ENCODE results near the gene ANKRD11. TPM values are rescaled to one million over a fixed set of nuclear protein-coding genes. Genes with fewer than 3 reads are reported as not detected.
"Not testable (repeated sequence)": the region's sequence is repeated elsewhere in the genome, so short reads cannot be mapped to it uniquely, and the experiment has no call there.

The ANKRD11 gene
- total RNA-seq, 3 donors from 2014 or later, result 153 to 181 (median 162) TPM

- DNase-seq (no peak), ATAC-seq (no peak)
- no peaks in the 10 kb centered on the region for H3K27me3 Mint-ChIP-seq (ENCODE audit: low read depth)
- H3K9me3 Mint-ChIP-seq, result no peaks in the 10 kb centered on the region
- no peak overlapping the region for H3K4me3 Mint-ChIP-seq
- peaks cover 83% of the 10 kb centered on the region for H3K4me1 Mint-ChIP-seq (ENCODE audit: low read depth)
- H3K36me3 Mint-ChIP-seq (ENCODE audit: insufficient read depth), result no peaks in the 10 kb centered on the region
Observed at GRCh38 chr16:89344458-89344834, 145.9 kb downstream of the ANKRD11 start.

GRCh38 chr16:89343501-89344457 is 146.6 kb downstream of the ANKRD11 start:
- ATAC-seq, result no peak
- H3K9me3 Mint-ChIP-seq, result no peaks in the 10 kb centered on the region
- H3K27me3 Mint-ChIP-seq (ENCODE audit: low read depth), result no peaks in the 10 kb centered on the region
- H3K36me3 Mint-ChIP-seq (ENCODE audit: insufficient read depth), result no peaks in the 10 kb centered on the region
- no peak overlapping the region for H3K4me3 Mint-ChIP-seq
- no peak for DNase-seq
- peaks cover 83% of the 10 kb centered on the region for H3K4me1 Mint-ChIP-seq (ENCODE audit: low read depth)

GRCh38 chr16:89341697-89342694 is 148.4 kb downstream of the ANKRD11 start:
- H3K27me3 Mint-ChIP-seq (ENCODE audit: low read depth), result no peaks in the 10 kb centered on the region

GRCh38 chr16:89341279-89341678 is 149.1 kb downstream of the ANKRD11 start:
- no peak overlapping the region for H3K4me3 Mint-ChIP-seq
- no peaks in the 10 kb centered on the region for H3K27me3 Mint-ChIP-seq (ENCODE audit: low read depth)
- peaks cover 66% of the 10 kb centered on the region for H3K4me1 Mint-ChIP-seq (ENCODE audit: low read depth)
- no peak for ATAC-seq
- no peaks in the 10 kb centered on the region for H3K36me3 Mint-ChIP-seq (ENCODE audit: insufficient read depth)
- H3K9me3 Mint-ChIP-seq, result no peaks in the 10 kb centered on the region
- no peak for DNase-seq

More at GRCh38 chr16:89341697-89342694, 148.4 kb downstream of the ANKRD11 start:
- ATAC-seq (no peak), DNase-seq (no peak)
- Mint-ChIP-seq H3K4me1 (ENCODE audit: low read depth) (peaks cover 72% of the 10 kb centered on the region), H3K36me3 (ENCODE audit: insufficient read depth) (no peaks in the 10 kb centered on the region), H3K9me3 (no peaks in the 10 kb centered on the region), H3K4me3 (no peak overlapping the region)

GRCh38 chr16:89338863-89339262 is 151.5 kb downstream of the ANKRD11 start:
- Mint-ChIP-seq H3K4me1 (ENCODE audit: low read depth) (peaks cover 66% of the 10 kb centered on the region), H3K36me3 (ENCODE audit: insufficient read depth) (no peaks in the 10 kb centered on the region), H3K4me3 (no peak overlapping the region), H3K27me3 (ENCODE audit: low read depth) (no peaks in the 10 kb centered on the region), H3K9me3 (no peaks in the 10 kb centered on the region)
- no peak for ATAC-seq
- DNase-seq, result no peak

- Mint-ChIP-seq H3K9me3 (no peaks in the 10 kb centered on the region), H3K4me3 (no peak overlapping the region), H3K36me3 (ENCODE audit: insufficient read depth) (no peaks in the 10 kb centered on the region), H3K4me1 (ENCODE audit: low read depth) (peaks cover 64% of the 10 kb centered on the region), H3K27me3 (ENCODE audit: low read depth) (no peaks in the 10 kb centered on the region)
- DNase-seq, result no peak
- ATAC-seq, result no peak
Observed at GRCh38 chr16:89337965-89338364, 152.4 kb downstream of the ANKRD11 start.

- ATAC-seq (no peak), DNase-seq (no peak)
- no peaks in the 10 kb centered on the region for H3K27me3 Mint-ChIP-seq (ENCODE audit: low read depth)
- no peaks in the 10 kb centered on the region for H3K9me3 Mint-ChIP-seq
- H3K4me1 Mint-ChIP-seq (ENCODE audit: low read depth), result peaks cover 73% of the 10 kb centered on the region
- H3K36me3 Mint-ChIP-seq (ENCODE audit: insufficient read depth), result no peaks in the 10 kb centered on the region
- H3K4me3 Mint-ChIP-seq, result no peak overlapping the region
Observed at GRCh38 chr16:89335803-89336485, 154.4 kb downstream of the ANKRD11 start.

GRCh38 chr16:89334988-89335802 is 155.2 kb downstream of the ANKRD11 start:
- ATAC-seq, result no peak
- no peak for DNase-seq
- peaks cover 72% of the 10 kb centered on the region for H3K4me1 Mint-ChIP-seq (ENCODE audit: low read depth)
- no peaks in the 10 kb centered on the region for H3K36me3 Mint-ChIP-seq (ENCODE audit: insufficient read depth)
- no peaks in the 10 kb centered on the region for H3K27me3 Mint-ChIP-seq (ENCODE audit: low read depth)
- no peak overlapping the region for H3K4me3 Mint-ChIP-seq
- H3K9me3 Mint-ChIP-seq, result no peaks in the 10 kb centered on the region

- no peak for ATAC-seq
- Mint-ChIP-seq H3K9me3 (no peaks in the 10 kb centered on the region), H3K27me3 (ENCODE audit: low read depth) (no peaks in the 10 kb centered on the region), H3K36me3 (ENCODE audit: insufficient read depth) (no peaks in the 10 kb centered on the region), H3K4me1 (ENCODE audit: low read depth) (peaks cover 72% of the 10 kb centered on the region), H3K4me3 (peak overlapping the region; percentile 19)
- DNase-seq, result no peak
Observed at GRCh38 chr16:89334461-89334860, 155.9 kb downstream of the ANKRD11 start.

GRCh38 chr16:89334050-89334449 is 156.3 kb downstream of the ANKRD11 start:
- Mint-ChIP-seq H3K27me3 (ENCODE audit: low read depth) (no peaks in the 10 kb centered on the region), H3K9me3 (no peaks in the 10 kb centered on the region), H3K36me3 (ENCODE audit: insufficient read depth) (no peaks in the 10 kb centered on the region), H3K4me1 (ENCODE audit: low read depth) (peaks cover 74% of the 10 kb centered on the region), H3K4me3 (peak overlapping the region; percentile 19)
- no peak for DNase-seq
- peak in 1 of 2 donors; percentile 6 for ATAC-seq

- H3K27me3 Mint-ChIP-seq (ENCODE audit: low read depth); DNase-seq; H3K9me3 Mint-ChIP-seq; H3K36me3 Mint-ChIP-seq (ENCODE audit: insufficient read depth); H3K4me3 Mint-ChIP-seq: not testable (repeated sequence)
- peak; percentile 54 to 57 for ATAC-seq
- H3K4me1 Mint-ChIP-seq (ENCODE audit: low read depth), result peaks cover 70% of the 10 kb centered on the region
Observed at GRCh38 chr16:89333401-89334001, 156.9 kb downstream of the ANKRD11 start.

- DNase-seq (no peak), ATAC-seq (no peak)
- Mint-ChIP-seq H3K4me3 (no peak overlapping the region), H3K27me3 (ENCODE audit: low read depth) (no peaks in the 10 kb centered on the region), H3K4me1 (ENCODE audit: low read depth) (peaks cover 75% of the 10 kb centered on the region), H3K9me3 (no peaks in the 10 kb centered on the region), H3K36me3 (ENCODE audit: insufficient read depth) (peaks cover 1% of the 10 kb centered on the region)
Observed at GRCh38 chr16:89332902-89333245, 157.5 kb downstream of the ANKRD11 start.

GRCh38 chr16:89332243-89332901 is 158.0 kb downstream of the ANKRD11 start:
- DNase-seq (no peak), ATAC-seq (no peak)
- Mint-ChIP-seq H3K9me3 (no peaks in the 10 kb centered on the region), H3K4me3 (peak overlapping the region; percentile 1), H3K27me3 (ENCODE audit: low read depth) (no peaks in the 10 kb centered on the region), H3K4me1 (ENCODE audit: low read depth) (peaks cover 76% of the 10 kb centered on the region), H3K36me3 (ENCODE audit: insufficient read depth) (peaks cover 3% of the 10 kb centered on the region)
